Activated CD4-positive, alpha-beta T cell treated with anti-CD3 and anti-CD28 coated beads for 48 hours (primary cell): ENCODE data around the gene HFE.
A peak's percentile ranks its signal among the peaks of the same experiment; 100 is the strongest.
"Not testable (repeated sequence)": the region's sequence is repeated elsewhere in the genome, so short reads cannot be mapped to it uniquely, and the experiment has no call there.

ENCODE experiments used
- DNase-seq: peaks from one replicate; pipeline ENCODE4 v3.0.0-alpha.2; 2020

Gene HFE

DNA sequence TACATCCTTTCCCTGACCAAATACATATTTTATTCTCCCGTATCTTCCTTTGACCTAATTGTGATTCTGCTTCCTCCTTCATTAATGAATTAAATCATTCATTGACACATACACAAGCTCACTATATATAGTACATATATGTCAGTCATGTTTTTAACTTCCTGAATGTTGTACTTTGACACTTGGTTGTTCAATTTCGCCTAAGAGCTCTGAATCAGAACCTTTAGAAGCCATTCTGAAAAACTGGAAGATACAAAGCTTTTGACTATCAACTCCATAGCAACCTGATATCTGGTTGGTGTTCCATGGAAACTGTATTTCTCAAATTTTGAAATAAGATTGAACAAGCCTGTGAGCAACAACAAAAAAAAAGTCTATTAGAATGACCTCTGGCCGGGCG is 27.3 kb upstream of the HFE start:
- DNase-seq, result no peak

DNA sequence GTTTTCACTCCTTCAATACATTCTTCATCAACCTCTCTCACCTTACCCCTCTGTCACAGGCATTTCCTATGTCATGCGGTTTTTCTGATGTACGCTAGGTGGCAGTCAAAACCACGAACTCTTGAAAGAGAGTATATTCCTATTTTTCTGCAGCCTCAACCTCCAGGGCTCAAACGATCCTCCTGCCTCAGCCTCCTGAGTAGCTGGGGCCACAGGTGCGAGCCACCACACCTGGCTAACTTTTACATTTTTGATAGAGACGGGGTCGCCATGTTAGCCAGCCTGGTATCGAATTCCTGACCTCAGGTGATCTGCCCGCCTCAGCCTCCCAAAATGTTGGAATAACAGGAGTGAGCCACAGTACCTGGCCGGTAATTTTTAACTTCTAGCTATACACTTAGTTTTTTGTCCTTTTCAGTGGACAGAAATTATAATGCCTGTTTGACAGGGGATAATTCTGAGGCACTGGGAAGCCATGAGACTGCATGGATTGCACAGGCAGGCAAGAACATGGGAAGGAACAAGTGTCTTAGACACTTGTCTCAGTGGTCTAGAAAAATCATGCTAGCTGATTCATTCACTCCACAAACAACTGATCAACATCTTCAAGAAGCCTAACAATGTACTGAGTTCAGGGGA is 22.5 kb upstream of the HFE start:
- peak; percentile 45 for DNase-seq

DNA sequence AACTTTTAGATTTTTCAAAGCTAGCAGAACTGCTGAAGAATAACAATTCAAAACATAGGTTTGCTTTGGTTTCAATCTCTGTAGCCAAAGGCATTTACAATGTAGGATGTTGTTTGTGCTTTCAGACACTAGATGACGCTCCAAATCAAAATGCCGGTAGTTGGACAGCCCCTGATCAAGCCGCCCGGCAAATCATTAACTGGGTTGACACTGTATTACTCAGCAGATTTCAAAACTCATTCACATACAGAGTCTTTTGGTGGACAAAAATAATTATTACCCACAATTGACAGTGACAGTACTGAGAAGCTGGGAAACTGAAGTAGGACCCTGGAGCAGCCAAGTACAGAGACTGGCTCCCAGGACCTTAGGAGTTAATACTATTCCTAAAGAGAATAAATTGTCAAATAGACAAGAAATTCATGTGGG is 21.3 kb upstream of the HFE start:
- peak; percentile 64 for DNase-seq

DNA sequence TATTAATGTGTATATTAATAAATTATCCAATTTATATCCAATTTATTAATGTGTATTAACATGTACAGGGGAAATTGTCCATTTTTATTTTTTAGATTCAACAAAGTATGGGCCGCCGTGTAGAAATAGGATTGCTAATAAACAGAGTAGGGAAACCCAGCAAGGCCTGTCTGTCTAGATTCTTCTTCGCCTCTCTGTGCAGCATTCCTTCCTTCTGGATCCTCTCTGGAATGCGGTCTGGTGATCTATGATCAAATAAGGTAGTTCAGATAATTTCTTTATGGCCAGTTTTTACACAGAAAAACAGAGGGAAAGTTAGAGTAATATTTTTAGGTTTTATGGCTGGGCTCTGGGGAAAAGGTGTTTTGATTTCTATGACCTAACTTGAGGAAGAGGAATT is 19.9 kb upstream of the HFE start:
- DNase-seq, result no peak

DNA sequence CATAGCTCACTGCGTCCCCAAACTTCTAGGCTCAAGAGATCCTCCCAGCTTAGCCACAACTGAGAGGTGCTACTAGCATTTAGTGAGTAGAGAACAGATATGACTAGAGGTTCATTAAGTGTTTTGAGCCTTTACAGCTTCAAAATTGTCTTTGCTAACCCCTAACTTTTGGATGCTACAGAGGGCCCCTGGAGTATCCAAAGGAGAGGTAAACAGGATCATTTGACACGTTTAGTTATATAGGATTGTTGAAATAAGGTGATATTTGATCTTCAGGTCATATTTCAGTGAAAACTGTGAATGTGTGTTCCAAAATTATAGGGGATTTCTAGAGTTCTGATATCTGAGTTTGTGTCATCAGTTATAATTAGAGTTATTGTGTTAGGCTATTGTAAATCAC is 19.2 kb upstream of the HFE start:
- no peak for DNase-seq

DNA sequence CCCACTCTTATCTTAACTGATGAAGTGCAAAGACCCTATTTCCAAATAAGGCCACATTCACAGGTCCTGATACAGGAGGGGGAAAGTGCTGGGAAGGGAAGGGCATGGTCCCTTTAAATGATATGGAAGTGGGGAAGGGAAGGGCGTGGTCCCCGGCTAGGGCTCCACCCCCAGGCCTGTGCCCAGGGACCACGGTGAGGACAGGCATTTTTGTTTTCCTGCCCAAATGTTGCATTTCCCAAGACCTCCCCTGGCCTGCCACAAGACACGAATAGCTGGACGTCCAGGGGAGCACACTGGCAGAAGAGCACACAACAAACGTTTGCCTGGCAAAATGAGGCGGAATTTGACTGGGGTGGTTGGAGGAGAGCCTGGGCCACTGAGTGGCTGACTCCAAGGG is 16.1 kb upstream of the HFE start:
- no peak for DNase-seq

DNA sequence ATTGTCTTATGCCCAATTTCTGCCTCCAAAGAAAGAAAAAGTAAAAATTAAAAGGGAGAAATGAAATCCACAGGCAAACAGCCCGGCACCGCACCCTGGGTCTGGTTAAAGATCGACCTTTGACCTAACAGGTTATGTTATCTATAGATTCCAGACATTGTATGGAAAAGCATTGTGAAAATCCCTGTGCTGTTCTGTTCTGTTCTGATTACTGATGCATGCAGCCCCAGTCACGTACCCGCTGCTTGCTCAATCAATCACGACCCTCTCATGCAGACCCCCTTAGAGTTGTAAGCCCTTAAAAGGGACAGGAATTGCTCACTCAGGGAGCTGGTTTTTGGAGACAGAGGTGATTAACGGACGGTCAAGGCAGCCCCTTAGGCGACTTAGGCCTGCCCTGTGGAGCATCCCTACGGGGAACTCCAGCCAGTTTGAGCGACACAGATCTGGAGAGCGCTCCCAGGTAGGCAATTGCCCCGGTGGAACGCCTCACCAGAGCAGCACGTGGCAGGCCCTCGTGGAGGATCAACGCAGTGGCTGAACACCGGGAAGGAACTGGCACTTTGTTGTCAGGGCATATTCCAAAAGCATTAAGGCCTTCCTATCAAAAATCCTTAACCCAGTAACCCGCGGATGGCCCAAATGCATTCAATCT is 12.0 kb upstream of the HFE start:
- DNase-seq, result no peak

DNA sequence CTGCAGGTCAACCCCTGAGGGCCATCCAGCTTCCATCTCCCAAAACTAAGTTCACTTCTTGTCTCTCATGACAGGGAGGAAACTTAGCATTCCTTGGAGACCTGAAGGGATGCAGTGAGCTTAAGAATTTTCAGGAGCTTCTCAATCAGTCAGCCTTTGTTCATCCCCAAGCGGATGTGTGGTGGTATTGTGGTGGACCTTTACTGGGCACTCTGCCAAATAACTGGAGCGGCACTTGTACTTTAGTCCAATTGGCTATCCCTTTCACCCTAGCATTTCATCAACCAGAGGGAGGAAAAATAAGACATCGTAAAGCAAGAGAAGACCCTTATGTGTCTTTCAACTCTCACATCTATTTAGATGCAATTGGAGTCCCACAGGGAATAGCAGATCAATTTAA is 9.2 kb upstream of the HFE start:
- DNase-seq, result not testable (repeated sequence)

DNA sequence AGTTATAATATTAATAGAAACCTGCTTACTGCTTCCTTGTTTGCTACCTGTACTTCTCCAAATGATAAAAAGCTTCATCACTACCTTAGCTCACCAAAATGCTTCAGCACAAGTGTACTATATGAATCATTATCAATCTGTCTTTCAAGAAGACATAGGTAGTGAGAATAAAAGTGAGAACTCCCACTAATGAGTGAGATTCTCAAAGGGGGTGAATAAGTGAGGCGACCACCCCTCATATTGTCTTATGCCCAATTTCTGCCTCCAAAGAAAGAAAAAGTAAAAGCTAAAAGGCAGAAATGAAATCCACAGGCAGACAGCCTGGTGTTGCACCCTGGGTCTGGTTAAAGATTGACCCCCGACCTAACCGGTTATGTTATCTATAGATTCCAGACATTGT is 6.1 kb upstream of the HFE start:
- DNase-seq, result not testable (repeated sequence)

DNA sequence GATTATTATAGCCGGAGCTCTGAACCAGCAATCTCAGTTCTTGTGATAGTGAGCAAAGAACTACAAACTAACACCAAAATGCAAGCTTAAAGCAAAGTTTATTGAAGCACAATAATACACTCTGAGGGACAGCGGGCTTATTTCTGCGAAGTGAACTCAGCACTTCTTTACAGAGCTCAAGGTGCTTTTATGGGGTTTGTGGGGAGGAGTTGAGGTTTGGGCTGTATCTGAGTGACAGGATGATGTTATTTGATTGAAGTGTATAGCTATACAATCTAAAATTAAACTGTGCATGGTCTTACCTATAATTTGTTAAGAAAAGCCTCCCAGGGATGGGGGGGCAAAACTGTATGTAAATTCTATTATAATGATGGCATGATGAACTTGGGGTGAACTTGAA is 1.0 kb upstream of the HFE start:
- DNase-seq, result no peak

DNA sequence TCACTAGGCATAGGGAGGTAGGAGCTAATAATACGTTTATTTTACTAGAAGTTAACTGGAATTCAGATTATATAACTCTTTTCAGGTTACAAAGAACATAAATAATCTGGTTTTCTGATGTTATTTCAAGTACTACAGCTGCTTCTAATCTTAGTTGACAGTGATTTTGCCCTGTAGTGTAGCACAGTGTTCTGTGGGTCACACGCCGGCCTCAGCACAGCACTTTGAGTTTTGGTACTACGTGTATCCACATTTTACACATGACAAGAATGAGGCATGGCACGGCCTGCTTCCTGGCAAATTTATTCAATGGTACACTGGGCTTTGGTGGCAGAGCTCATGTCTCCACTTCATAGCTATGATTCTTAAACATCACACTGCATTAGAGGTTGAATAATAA is 1.1 kb downstream of the HFE start:
- no peak for DNase-seq

DNA sequence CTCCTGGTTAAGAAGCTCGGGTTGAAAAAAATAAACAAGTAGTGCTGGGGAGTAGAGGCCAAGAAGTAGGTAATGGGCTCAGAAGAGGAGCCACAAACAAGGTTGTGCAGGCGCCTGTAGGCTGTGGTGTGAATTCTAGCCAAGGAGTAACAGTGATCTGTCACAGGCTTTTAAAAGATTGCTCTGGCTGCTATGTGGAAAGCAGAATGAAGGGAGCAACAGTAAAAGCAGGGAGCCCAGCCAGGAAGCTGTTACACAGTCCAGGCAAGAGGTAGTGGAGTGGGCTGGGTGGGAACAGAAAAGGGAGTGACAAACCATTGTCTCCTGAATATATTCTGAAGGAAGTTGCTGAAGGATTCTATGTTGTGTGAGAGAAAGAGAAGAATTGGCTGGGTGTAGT is 2.0 kb downstream of the HFE start:
- DNase-seq, result no peak

DNA sequence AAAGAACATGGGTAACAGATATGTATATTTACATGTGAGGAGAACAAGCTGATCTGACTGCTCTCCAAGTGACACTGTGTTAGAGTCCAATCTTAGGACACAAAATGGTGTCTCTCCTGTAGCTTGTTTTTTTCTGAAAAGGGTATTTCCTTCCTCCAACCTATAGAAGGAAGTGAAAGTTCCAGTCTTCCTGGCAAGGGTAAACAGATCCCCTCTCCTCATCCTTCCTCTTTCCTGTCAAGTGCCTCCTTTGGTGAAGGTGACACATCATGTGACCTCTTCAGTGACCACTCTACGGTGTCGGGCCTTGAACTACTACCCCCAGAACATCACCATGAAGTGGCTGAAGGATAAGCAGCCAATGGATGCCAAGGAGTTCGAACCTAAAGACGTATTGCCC is 5.2 kb downstream of the HFE start:
- DNase-seq, result no peak

DNA sequence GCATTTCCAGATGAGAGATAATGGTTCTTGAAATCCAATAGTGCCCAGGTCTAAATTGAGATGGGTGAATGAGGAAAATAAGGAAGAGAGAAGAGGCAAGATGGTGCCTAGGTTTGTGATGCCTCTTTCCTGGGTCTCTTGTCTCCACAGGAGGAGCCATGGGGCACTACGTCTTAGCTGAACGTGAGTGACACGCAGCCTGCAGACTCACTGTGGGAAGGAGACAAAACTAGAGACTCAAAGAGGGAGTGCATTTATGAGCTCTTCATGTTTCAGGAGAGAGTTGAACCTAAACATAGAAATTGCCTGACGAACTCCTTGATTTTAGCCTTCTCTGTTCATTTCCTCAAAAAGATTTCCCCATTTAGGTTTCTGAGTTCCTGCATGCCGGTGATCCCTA is 6.8 kb downstream of the HFE start:
- DNase-seq, result no peak

DNA sequence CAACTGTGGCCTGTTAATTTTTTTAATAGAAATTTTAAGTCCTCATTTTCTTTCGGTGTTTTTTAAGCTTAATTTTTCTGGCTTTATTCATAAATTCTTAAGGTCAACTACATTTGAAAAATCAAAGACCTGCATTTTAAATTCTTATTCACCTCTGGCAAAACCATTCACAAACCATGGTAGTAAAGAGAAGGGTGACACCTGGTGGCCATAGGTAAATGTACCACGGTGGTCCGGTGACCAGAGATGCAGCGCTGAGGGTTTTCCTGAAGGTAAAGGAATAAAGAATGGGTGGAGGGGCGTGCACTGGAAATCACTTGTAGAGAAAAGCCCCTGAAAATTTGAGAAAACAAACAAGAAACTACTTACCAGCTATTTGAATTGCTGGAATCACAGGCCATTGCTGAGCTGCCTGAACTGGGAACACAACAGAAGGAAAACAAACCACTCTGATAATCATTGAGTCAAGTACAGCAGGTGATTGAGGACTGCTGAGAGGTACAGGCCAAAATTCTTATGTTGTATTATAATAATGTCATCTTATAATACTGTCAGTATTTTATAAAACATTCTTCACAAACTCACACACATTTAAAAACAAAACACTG is 10.1 kb downstream of the HFE start:
- peak; percentile 72 for DNase-seq

DNA sequence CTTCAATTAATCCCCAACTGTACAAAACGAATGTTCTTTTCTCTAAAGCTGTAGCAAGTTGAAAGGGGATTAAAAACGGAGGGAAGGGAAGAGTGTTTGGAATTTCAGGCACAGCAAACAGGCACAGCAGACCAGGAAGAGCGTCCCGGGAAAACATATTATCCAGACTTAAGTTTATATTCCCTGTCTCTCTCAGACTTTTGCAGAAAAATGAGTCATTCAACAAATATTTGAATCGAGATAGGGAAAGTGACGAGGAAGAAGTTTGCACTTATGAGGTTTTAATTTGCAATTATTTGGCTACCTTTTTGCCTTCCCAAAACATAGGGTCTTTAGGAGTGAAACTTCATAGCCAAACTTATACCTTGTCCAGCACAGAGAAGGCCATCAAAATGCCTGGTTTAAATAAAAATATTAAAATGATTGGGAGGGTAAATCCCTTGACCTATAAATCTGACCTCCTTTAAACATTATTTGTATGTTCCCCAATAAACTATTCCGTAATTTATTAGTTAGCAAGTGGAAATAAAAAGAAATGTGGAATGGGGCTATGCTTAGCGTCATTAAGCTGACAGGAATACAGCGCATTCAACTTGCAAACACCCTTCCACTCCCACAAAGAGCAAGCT is 16.0 kb downstream of the HFE start:
- no peak for DNase-seq

DNA sequence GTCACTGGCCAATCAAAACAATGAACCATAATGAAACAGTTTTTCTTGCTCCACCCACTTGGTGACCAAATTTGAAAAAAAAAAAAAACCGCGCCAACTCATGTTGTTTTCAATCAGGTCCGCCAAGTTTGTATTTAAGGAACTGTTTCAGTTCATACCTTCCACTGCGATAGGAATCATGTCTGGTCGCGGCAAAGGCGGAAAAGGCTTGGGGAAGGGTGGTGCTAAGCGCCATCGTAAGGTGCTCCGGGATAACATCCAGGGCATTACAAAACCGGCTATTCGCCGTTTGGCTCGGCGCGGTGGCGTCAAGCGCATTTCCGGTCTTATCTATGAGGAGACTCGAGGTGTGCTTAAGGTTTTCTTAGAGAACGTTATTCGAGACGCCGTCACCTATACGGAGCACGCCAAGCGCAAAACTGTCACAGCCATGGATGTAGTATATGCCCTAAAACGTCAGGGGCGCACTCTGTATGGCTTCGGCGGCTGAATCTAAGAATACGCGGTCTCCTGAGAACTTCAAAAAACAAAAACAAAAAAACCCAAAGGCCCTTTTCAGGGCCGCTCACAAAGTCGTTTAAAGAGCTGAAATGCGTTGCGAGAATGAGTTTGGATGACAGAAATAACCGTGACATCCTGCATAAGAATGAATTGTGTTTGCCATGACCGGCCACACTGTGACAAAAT is 16.7 kb downstream of the HFE start:
- DNase-seq, result peak; percentile 90

DNA sequence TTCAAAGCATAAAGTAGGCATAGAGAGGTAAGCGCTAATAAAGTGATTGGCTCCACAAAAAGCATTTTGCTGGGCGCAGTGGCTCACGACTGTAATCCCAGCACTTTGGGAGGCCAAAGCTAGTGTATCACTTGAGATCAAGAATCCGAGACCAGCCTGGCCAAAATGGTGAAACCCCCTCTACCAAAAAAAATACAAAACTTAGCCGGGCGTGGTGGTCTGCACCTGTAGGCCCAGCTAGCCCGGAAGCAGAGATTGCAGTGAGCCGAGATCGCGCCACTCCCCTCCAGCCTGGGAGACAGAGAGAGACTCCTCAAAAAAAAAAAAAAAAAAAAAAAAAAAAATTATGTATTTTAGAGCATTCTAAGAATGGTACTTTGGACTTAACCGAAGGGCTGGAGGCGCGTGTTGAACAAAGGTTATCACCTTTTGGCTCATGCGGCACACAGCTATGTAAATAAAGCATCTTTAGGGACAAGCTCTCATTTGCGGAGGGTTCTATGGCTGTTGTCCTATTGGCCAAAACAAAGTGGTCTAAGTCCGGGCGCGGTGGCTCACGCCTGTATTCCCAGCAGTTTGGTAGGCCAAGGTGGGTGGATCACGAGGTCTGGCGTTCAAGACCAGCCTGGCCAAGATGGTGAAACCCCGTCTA is 17.4 kb downstream of the HFE start:
- peak; percentile 52 for DNase-seq

DNA sequence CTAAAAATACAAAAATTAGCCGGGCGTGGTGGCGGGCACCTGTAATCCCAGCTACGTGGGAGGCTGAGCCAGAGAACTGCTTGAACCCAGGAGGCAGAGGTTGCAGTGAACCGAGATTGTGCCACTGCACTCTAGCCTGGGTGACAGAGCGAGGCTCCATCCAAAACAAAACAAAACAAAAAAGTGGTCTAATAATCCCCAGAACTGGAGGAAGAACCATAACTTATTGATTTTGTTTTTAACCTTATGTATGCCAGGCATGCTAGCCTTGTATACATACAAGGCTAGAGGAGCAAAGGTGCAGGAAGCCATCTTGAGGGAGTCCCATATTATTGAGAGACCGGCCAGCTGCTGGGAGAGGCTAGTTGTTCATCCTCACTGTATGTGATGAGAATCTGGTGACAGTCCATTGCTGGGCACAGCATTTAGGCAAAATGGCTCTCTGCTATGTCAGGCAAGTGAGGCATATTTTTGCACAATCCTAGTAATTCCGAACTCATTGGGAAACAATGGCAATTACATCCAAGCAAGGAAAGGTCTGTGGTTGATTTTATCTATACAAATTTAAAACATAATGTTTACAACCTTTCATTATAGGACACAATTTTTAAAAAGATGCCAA is 18.0 kb downstream of the HFE start:
- no peak for DNase-seq

DNA sequence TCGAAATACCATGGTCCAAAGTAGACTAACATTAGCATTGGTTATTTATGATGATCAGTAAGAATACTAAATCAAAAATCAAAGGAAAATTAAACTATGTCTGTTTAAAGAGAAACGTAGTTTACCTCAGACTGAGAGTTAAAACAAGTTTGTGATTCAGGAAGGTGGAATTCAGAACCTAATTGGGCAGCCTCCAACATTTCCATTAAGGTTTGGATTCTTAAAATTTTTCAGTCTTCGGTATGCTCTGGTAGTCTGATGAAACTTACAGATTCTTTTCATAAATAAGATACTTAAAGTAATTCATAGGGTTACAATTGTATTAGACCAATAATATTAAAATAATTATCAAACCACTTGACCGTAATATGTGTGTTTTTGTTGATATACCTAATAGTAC is 18.6 kb downstream of the HFE start:
- no peak for DNase-seq

DNA sequence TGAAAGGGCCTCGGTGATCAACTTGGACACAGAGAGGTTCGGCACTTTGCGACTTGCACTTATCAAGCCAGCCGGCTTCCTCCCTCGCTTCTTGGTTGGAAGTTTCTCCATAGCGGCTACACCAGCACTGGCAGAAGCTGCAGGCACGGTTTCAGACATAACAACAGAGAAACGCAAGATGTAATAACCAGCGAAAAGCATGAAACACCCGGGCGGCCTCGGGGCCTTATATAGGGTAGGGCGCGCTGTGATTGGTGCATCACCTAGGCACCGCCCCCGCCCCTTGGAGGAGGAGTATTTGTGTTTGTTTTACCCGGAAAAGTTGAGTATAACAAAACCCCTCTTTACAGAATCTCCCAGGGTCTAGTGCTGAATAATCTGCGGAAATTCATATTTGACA is 20.7 kb downstream of the HFE start:
- no peak for DNase-seq

DNA sequence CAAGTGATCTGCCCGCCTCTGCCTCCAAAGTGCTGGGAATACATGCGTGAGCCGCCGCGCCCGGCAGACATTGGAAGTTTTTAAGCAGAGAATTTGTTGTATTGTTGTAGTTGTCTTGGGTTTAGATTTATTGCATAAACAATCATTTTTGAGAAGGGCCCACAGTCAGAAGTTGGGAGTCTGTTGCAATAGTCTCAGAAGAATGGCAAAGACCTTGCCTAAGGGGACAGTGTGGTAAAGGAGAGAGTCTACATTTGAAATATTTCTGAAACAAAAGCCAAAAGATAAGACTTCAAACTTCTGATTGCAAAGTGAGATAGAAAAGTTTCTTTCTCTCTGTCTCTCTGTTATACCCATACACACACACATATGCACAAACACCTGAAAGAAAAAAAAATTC is 22.5 kb downstream of the HFE start:
- no peak for DNase-seq

DNA sequence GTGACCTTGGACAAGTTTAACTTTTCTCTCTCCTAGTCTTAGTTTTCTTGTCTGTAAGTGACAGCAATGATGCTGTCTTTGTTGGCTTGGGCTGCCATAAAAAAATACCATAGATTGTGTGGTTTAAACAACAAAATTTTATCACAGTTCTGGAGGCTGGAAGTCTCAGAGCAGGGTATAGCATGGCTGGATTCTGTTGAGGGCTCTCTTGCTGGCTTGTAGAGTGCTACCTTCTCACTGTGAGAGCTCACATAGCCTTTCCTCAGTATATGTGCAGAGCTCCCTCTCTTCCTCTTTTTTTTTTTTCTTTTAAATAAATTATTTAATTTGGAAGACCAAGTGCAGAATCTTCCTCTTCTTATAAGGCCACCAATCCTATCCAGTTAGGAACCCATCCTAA is 26.3 kb downstream of the HFE start:
- DNase-seq, result no peak
